H1 (cell line): Measurements from ENCODE around the gene CCDC182. TPM values are rescaled to one million over a fixed set of nuclear protein-coding genes. Genes with fewer than 3 reads are reported as not detected.

Experiments
- BCL11A ChIP-seq, 2 experiments: IDR thresholded peaks; one replicate each; pipeline ENCODE4 v1.6.1; 2011; ENCODE audit warnings: low read depth in 2 of 2, low read length in 2 of 2, mild to moderate bottlenecking in 2 of 2
- CHD7 ChIP-seq: fragments of 300-600 bp; sonication (generic); IDR thresholded peaks from 2 replicates; pipeline ENCODE4 v1.7.1; 2012; ENCODE audit warnings: low read length, moderate library complexity, mild to moderate bottlenecking, inconsistent platforms; ENCODE audit not compliant: insufficient replicate concordance
- EP300 ChIP-seq, 2 experiments: IDR thresholded peaks; 1 replicate in 1 of 2; 2 replicates in 1 of 2; pipeline ENCODE4 v1.6.1; 2011 to 2012; ENCODE audit warnings: low read depth in 2 of 2, low read length in 2 of 2, mild to moderate bottlenecking in 2 of 2, borderline replicate concordance in 1 of 2, inconsistent platforms in 1 of 2, moderate library complexity in 1 of 2
- POLR2AphosphoS5 ChIP-seq: IDR thresholded peaks from 2 replicates; pipeline ENCODE4 v1.6.1; 2011; ENCODE audit warnings: low read depth, low read length
- POU5F1 ChIP-seq: IDR thresholded peaks from 2 replicates; pipeline ENCODE4 v1.6.1; 2011; ENCODE audit warnings: low read depth, mild to moderate bottlenecking, low read length, moderate library complexity
- RFX5 ChIP-seq: IDR thresholded peaks from 2 replicates; pipeline ENCODE4 v1.6.1; 2011; ENCODE audit warnings: low read depth, low read length, improper control_type of control experiment, borderline replicate concordance
- TEAD4 ChIP-seq: IDR thresholded peaks from 2 replicates; pipeline ENCODE4 v1.6.1; 2012; ENCODE audit warnings: low read depth, low read length, inconsistent platforms, mixed read lengths
- polyA plus RNA-seq, 7 experiments: library from polyadenylated mRNA; depleted of rRNA in 3 of 7; stranded (reverse) in 5 of 7; unstranded in 2 of 7; fragments of >200 nt in 5 of 7; fragments of 200-250 nt in 2 of 7; gene quantifications; 1 replicate in 5 of 7; 2 replicates in 1 of 7; 4 replicates in 1 of 7; pipeline versions ENCODE4 v1.2.1 to v1.2.3, GENCODE V29; 2011 to 2013; ENCODE audit warnings: missing spikeins in 2 of 7, mixed read lengths in 2 of 7
- total RNA-seq: library from RNA; stranded (reverse); fragmentation: NEBNext Ultra II Directional; extraction: Animal tissue kit (Norgen Biotek cat#: 25700); gene quantifications from 2 replicates; pipeline ENCODE4 v1.2.1, GENCODE V29; 2021
- TF ChIP-seq, protein P1 (sequence below), 3 experiments: IDR thresholded peaks; 1 replicate in 2 of 3; 2 replicates in 1 of 3; pipeline versions ENCODE4 v1.5.1 to v1.6.1; 2011; ENCODE audit warnings: low read length in 3 of 3, mild to moderate bottlenecking in 3 of 3, inconsistent platforms in 2 of 3, low read depth in 1 of 3, moderate library complexity in 1 of 3; ENCODE audit not compliant: insufficient read depth in 1 of 3; ENCODE audit errors: control extremely low read depth in 1 of 3

The CCDC182 gene
- total and polyA plus RNA-seq, 2 of the 8 experiments (the other 6 are each of a cell fraction or from before 2014, with no cell fraction given): not detected

GRCh38 chr17:57767561-57767960, 22.5 kb upstream of the CCDC182 start (continued):
- no peak for TF ChIP-seq CHD7
- no peak for TF ChIP-seq TEAD4
- TF ChIP-seq POU5F1: no peak
- no peak for TF ChIP-seq BCL11A (IDR thresholded peaks at IDR 0.05; ENCODE audit: low read depth in 2 of 2, low read length in 2 of 2)
- TF ChIP-seq, protein P1, sequence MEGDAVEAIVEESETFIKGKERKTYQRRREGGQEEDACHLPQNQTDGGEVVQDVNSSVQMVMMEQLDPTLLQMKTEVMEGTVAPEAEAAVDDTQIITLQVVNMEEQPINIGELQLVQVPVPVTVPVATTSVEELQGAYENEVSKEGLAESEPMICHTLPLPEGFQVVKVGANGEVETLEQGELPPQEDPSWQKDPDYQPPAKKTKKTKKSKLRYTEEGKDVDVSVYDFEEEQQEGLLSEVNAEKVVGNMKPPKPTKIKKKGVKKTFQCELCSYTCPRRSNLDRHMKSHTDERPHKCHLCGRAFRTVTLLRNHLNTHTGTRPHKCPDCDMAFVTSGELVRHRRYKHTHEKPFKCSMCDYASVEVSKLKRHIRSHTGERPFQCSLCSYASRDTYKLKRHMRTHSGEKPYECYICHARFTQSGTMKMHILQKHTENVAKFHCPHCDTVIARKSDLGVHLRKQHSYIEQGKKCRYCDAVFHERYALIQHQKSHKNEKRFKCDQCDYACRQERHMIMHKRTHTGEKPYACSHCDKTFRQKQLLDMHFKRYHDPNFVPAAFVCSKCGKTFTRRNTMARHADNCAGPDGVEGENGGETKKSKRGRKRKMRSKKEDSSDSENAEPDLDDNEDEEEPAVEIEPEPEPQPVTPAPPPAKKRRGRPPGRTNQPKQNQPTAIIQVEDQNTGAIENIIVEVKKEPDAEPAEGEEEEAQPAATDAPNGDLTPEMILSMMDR (IDR thresholded peaks at IDR 0.05; ENCODE audit: control extremely low read depth in 1 of 3, insufficient read depth in 1 of 3, low read depth in 1 of 3, low read length in 3 of 3): peak; percentile 43 to 66 (median 63)
- no peak for TF ChIP-seq POLR2AphosphoS5
- TF ChIP-seq RFX5: no peak
- TF ChIP-seq EP300 (IDR thresholded peaks at IDR 0.05; ENCODE audit: borderline replicate concordance in 1 of 2, low read depth in 2 of 2, low read length in 2 of 2): no peak
